Effector memory CD4-positive, alpha-beta T cell (primary cell): ENCODE measurements around the gene OXCT1.

Experiments used
- DNase-seq, 3 donors: peaks; one replicate each; pipeline ENCODE4 v3.0.0-alpha.2; 2020
- H3K27ac ChIP-seq: 2 replicates; pipeline ENCODE4 v1.7.0; 2013; ENCODE audit warnings: mild to moderate bottlenecking, low read length, moderate library complexity; ENCODE audit not compliant: insufficient read depth, poor library complexity, severe bottlenecking
- H3K27me3 ChIP-seq: replicated peaks from 2 replicates; pipeline ENCODE4 v1.7.0; 2013; ENCODE audit warnings: mild to moderate bottlenecking, low read length; ENCODE audit not compliant: insufficient read depth, control insufficient read depth, poor library complexity, severe bottlenecking
- H3K36me3 ChIP-seq: 2 replicates; pipeline ENCODE4 v1.7.0; 2013; ENCODE audit warnings: mild to moderate bottlenecking, low read length, moderate library complexity; ENCODE audit not compliant: control insufficient read depth, insufficient read depth
- H3K4me1 ChIP-seq: 2 replicates; pipeline ENCODE4 v1.7.0; 2013; ENCODE audit warnings: low read length, mild to moderate bottlenecking; ENCODE audit not compliant: control insufficient read depth, insufficient read depth, poor library complexity, severe bottlenecking
- H3K4me3 ChIP-seq: 2 replicates; pipeline ENCODE4 v1.7.0; 2013; ENCODE audit warnings: low read length, low read depth, mild to moderate bottlenecking; ENCODE audit not compliant: insufficient read depth, poor library complexity, severe bottlenecking
- H3K9me3 ChIP-seq: 2 replicates; pipeline ENCODE4 v1.7.0; 2013; ENCODE audit warnings: mild to moderate bottlenecking, low read length, moderate library complexity; ENCODE audit not compliant: control insufficient read depth

OXCT1 gene

GRCh38 chr5:41708604-41708940, 161.7 kb downstream of the OXCT1 start:
- H3K9me3 ChIP-seq: no peaks in the 10 kb centered on the region
- no peak overlapping the region for H3K4me3 ChIP-seq
- no peaks in the 10 kb centered on the region for H3K36me3 ChIP-seq
- no peak overlapping the region for H3K27ac ChIP-seq
- no peaks in the 10 kb centered on the region for H3K27me3 ChIP-seq
- DNase-seq: no peak
- no peaks in the 10 kb centered on the region for H3K4me1 ChIP-seq

GRCh38 chr5:41707853-41708603, 162.2 kb downstream of the OXCT1 start:
- Histone ChIP-seq H3K4me3 (no peak overlapping the region), H3K36me3 (no peaks in the 10 kb centered on the region), H3K27ac (no peak overlapping the region), H3K27me3 (no peaks in the 10 kb centered on the region), H3K4me1 (no peaks in the 10 kb centered on the region), H3K9me3 (no peaks in the 10 kb centered on the region)
- no peak for DNase-seq

- Histone ChIP-seq H3K9me3 (no peaks in the 10 kb centered on the region), H3K4me3 (no peak overlapping the region), H3K27me3 (no peaks in the 10 kb centered on the region), H3K27ac (no peak overlapping the region), H3K36me3 (no peaks in the 10 kb centered on the region), H3K4me1 (no peaks in the 10 kb centered on the region)
- DNase-seq: no peak
Measured at GRCh38 chr5:41695920-41696582, 174.2 kb downstream of the OXCT1 start.

- H3K36me3 ChIP-seq: no peaks in the 10 kb centered on the region
- no peak overlapping the region for H3K27ac ChIP-seq
- H3K27me3 ChIP-seq: no peaks in the 10 kb centered on the region
- no peak overlapping the region for H3K4me3 ChIP-seq
- DNase-seq: no peak
- no peaks in the 10 kb centered on the region for H3K9me3 ChIP-seq
- H3K4me1 ChIP-seq: no peaks in the 10 kb centered on the region
Measured at GRCh38 chr5:41686767-41687166, 183.5 kb downstream of the OXCT1 start.

- no peaks in the 10 kb centered on the region for H3K36me3 ChIP-seq
- no peak for DNase-seq
- H3K4me1 ChIP-seq: no peaks in the 10 kb centered on the region
- no peaks in the 10 kb centered on the region for H3K27me3 ChIP-seq
- no peak overlapping the region for H3K4me3 ChIP-seq
- no peaks in the 10 kb centered on the region for H3K9me3 ChIP-seq
- no peak overlapping the region for H3K27ac ChIP-seq
Measured at GRCh38 chr5:41686191-41686590, 184.0 kb downstream of the OXCT1 start.

- Histone ChIP-seq H3K9me3 (no peaks in the 10 kb centered on the region), H3K36me3 (no peaks in the 10 kb centered on the region), H3K4me1 (no peaks in the 10 kb centered on the region), H3K4me3 (no peak overlapping the region), H3K27ac (no peak overlapping the region), H3K27me3 (no peaks in the 10 kb centered on the region)
- DNase-seq: no peak
Measured at GRCh38 chr5:41683181-41683580, 187.0 kb downstream of the OXCT1 start.

GRCh38 chr5:41682641-41683040, 187.6 kb downstream of the OXCT1 start:
- no peaks in the 10 kb centered on the region for H3K4me1 ChIP-seq
- H3K27me3 ChIP-seq: no peaks in the 10 kb centered on the region
- no peaks in the 10 kb centered on the region for H3K36me3 ChIP-seq
- H3K27ac ChIP-seq: no peak overlapping the region
- no peak for DNase-seq
- H3K9me3 ChIP-seq: no peaks in the 10 kb centered on the region
- no peak overlapping the region for H3K4me3 ChIP-seq

GRCh38 chr5:41681840-41682239, 188.4 kb downstream of the OXCT1 start:
- Histone ChIP-seq H3K4me3 (no peak overlapping the region), H3K9me3 (no peaks in the 10 kb centered on the region), H3K36me3 (no peaks in the 10 kb centered on the region), H3K27me3 (no peaks in the 10 kb centered on the region), H3K4me1 (no peaks in the 10 kb centered on the region), H3K27ac (no peak overlapping the region)
- no peak for DNase-seq
